Gastrocnemius medialis (tissue), 4 donors: Measurements from ENCODE around the gene TAPBPL. TPM values are rescaled to one million over a fixed set of nuclear protein-coding genes. Genes with fewer than 3 reads are reported as not detected.

Experiments used
- ATAC-seq, 2 donors: fragments of 150-250 bp; one replicate each; pipeline ENCODE4 v1.9.1; 2016
- DNase-seq, 2 donors: peaks; one replicate each; pipeline ENCODE4 v3.0.0-alpha.2; 2019
- H3K27ac ChIP-seq, 4 donors: fragments of 200-600 bp; sonication (generic); 1 replicate in 1 of 4; 2 replicates in 3 of 4; pipeline ENCODE4 v1.5.1; 2016 to 2018; ENCODE audit warnings: mild to moderate bottlenecking in 2 of 4, moderate library complexity in 1 of 4
- H3K27me3 ChIP-seq, 3 donors: fragments of 200-600 bp; sonication (generic) in 2 of 3; 1 replicate in 1 of 3; 2 replicates in 2 of 3; pipeline versions ENCODE4 v1.5.1 to v1.6.0; 2016 to 2019; ENCODE audit warnings: mild to moderate bottlenecking in 1 of 3, moderate library complexity in 1 of 3
- H3K36me3 ChIP-seq, 2 donors: fragments of 200-600 bp; sonication (generic) in 1 of 2; one replicate each; pipeline ENCODE4 v1.5.1; 2017 to 2018
- H3K4me1 ChIP-seq, 2 donors: fragments of 200-600 bp; sonication (generic) in 1 of 2; one replicate each; pipeline ENCODE4 v1.5.1; 2016 to 2017; ENCODE audit warnings: mild to moderate bottlenecking in 2 of 2
- H3K4me3 ChIP-seq, 4 donors: fragments of 200-600 bp; sonication (generic) in 3 of 4; 1 replicate in 1 of 4; 2 replicates in 3 of 4; pipeline ENCODE4 v1.5.1; 2016 to 2019; ENCODE audit warnings: mild to moderate bottlenecking in 2 of 4
- H3K9me3 ChIP-seq, 3 donors: fragments of 200-600 bp; sonication (generic) in 2 of 3; 1 replicate in 1 of 3; 2 replicates in 2 of 3; pipeline ENCODE4 v1.5.1; 2016 to 2019
- POLR2A ChIP-seq, 2 donors: fragments of 450-650 bp; IDR thresholded peaks; one replicate each; pipeline ENCODE4 v1.6.1; 2017; ENCODE audit warnings: antibody characterized with exemption in 2 of 2, mild to moderate bottlenecking in 2 of 2, moderate library complexity in 2 of 2
- in situ Hi-C, 4 donors: fragments of 200-750 bp; cut with MboI; loops; one replicate each; pipeline versions ENCODE4 v1.15.0 to v1.8.0; 2017; ENCODE audit warnings: low sequenced_read_pairs in 4 of 4
- intact Hi-C: fragments of 100-400 bp; cut with DNase I; formaldehyde crosslinking; loops from one replicate; pipeline ENCODE4 v1.15.1; 2023; ENCODE audit warnings: low total_unique reads
- total RNA-seq, 4 donors: library from RNA; depleted of rRNA; stranded (reverse); fragments of >200 nt; gene quantifications; one replicate each; pipeline versions ENCODE4 v1.1.0 to v1.2.3, GENCODE V29; 2016
- TF ChIP-seq, protein P1 (sequence below), 5 experiments: fragments of 450-650 bp in 3 of 5; fragments of 200-600 bp in 2 of 5; sonication (generic) in 2 of 5; IDR thresholded peaks in 4 of 5; conservative IDR thresholded peaks in 1 of 5; 1 replicate in 4 of 5; 2 replicates in 1 of 5; pipeline ENCODE4 v1.5.1; 2016 to 2019; ENCODE audit warnings: antibody characterized with exemption in 5 of 5, mild to moderate bottlenecking in 3 of 5, moderate library complexity in 3 of 5

The TAPBPL gene
- total RNA-seq, 4 donors from 2014 or later = 3.8 to 8.6 (median 5.8) TPM

DNA sequence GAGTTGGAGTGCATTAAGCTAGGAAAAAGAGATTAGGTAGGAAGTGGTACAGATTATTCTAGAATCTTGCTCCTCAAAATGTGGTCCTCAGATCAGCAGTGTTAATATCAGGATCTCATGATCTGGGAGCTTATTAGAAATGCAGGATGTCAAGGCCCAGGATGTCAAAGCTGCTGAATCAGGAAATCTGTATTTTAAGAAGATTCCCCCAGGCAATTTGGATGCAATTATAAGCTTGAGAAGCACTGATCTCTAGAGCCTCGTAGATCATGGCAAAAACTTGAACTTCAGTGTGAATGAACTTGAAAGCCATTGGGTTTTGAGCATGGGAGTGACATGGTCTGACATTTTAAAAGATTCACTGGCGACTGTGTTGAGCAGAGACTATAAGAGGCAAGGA, 48.6 kb downstream of the TAPBPL start:
- intact Hi-C loops (no loop called here), in situ Hi-C loops (no loop called here)
- Histone ChIP-seq H3K27me3 (no peaks in the 10 kb centered on the region), H3K4me3 (no peak overlapping the region), H3K9me3 (no peaks in the 10 kb centered on the region), H3K4me1 (peaks cover under 1 to 2% of the 10 kb centered on the region in 2 donors), H3K36me3 (peaks cover 0 to 45% of the 10 kb centered on the region in 2 donors), H3K27ac (no peak overlapping the region)
- no peak for TF ChIP-seq POLR2A (IDR thresholded peaks at IDR 0.05)
- TF ChIP-seq, protein P1, sequence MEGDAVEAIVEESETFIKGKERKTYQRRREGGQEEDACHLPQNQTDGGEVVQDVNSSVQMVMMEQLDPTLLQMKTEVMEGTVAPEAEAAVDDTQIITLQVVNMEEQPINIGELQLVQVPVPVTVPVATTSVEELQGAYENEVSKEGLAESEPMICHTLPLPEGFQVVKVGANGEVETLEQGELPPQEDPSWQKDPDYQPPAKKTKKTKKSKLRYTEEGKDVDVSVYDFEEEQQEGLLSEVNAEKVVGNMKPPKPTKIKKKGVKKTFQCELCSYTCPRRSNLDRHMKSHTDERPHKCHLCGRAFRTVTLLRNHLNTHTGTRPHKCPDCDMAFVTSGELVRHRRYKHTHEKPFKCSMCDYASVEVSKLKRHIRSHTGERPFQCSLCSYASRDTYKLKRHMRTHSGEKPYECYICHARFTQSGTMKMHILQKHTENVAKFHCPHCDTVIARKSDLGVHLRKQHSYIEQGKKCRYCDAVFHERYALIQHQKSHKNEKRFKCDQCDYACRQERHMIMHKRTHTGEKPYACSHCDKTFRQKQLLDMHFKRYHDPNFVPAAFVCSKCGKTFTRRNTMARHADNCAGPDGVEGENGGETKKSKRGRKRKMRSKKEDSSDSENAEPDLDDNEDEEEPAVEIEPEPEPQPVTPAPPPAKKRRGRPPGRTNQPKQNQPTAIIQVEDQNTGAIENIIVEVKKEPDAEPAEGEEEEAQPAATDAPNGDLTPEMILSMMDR (IDR thresholded peaks at IDR 0.05 in 4 of 5, conservative IDR thresholded peaks at IDR 0.05 in 1 of 5) = no peak
- DNase-seq (no peak), ATAC-seq (no peak)

DNA sequence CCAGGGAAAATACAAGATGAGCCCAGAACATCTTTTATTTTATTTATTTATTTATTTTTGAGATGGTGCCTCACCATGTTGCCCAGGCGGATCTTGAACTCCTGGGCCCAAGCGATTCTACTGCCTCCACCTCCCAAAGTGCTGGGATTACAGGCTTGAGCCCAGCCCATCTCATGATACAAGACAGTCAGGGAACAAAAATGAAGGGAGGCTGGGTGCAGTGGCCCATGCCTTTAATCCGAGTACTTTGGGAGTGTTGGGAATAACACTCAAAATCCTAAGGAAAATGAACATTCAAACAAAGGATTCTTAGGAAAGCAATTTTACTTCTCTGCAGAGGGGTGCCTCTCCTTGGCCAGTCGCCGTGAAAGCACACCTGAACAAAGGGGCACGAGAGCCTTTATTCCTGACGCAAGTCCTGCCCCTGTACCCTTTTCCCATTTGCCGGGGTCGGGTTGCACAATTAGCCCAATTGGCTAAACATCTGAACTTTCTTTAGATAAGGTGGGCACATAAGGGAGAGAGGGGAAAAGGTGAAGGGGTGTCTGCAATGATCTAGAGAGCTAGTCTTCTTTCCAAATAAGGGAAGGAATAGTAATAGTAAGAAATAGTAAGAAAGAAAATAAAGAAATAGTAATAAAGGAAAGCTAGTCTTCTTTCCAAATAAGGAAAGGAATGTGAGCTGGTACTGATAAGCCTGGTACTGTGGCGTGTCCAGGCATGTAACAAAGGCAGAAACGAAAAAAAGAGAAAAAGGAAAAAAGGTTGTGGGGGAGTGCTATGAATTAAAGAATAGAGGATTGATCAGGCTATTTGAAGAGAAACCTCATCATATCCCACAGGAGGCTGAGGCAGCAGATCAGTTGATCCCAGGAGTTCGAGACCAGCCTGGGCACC, 55.5 kb downstream of the TAPBPL start:
- Histone ChIP-seq H3K27ac (no peak overlapping the region), H3K9me3 (no peaks in the 10 kb centered on the region), H3K36me3 (peaks cover 0 to 27% of the 10 kb centered on the region in 2 donors), H3K4me1 (no peaks in the 10 kb centered on the region), H3K4me3 (no peak overlapping the region), H3K27me3 (no peaks in the 10 kb centered on the region)
- DNase-seq (no peak), ATAC-seq (no peak)
- no peak for TF ChIP-seq POLR2A (IDR thresholded peaks at IDR 0.05)
- TF ChIP-seq, protein P1 (IDR thresholded peaks at IDR 0.05 in 4 of 5, conservative IDR thresholded peaks at IDR 0.05 in 1 of 5) = no peak
- in situ Hi-C loops = no loop called here
- intact Hi-C loops = no loop called here

DNA sequence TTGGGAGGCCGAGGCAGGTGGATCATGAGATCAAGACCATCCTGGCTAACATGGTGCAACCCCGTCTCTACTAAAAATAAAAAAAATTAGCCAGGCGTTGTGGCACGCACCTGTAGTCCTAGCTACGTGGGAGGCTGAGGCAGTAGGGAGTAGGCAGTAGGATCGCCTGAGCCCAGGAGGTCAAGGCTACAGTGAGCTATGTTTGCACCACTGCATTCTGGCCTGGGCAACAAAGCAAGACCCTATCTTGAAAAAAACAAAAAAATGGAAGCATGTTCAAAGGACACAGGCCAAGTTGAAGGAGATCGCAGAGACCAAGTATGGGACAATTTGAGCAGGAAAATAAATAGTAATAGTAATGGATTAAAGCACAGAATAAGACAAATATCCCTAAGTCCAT, 56.2 kb downstream of the TAPBPL start:
- Histone ChIP-seq H3K4me3 (no peak overlapping the region), H3K27ac (no peak overlapping the region), H3K9me3 (no peaks in the 10 kb centered on the region), H3K4me1 (no peaks in the 10 kb centered on the region), H3K36me3 (peaks cover 0 to 35% of the 10 kb centered on the region in 2 donors), H3K27me3 (no peaks in the 10 kb centered on the region)
- ATAC-seq (no peak), DNase-seq (no peak)
- intact Hi-C loops (no loop called here), in situ Hi-C loops (no loop called here)
- TF ChIP-seq, protein P1 (IDR thresholded peaks at IDR 0.05 in 4 of 5, conservative IDR thresholded peaks at IDR 0.05 in 1 of 5) = no peak
- TF ChIP-seq POLR2A (IDR thresholded peaks at IDR 0.05) = no peak

Other genes starting within 250 kb of the TAPBPL start
- gene PLEKHG6, start 141.4 kb upstream of the TAPBPL start, total RNA-seq = under 1 TPM in 1 of 4 donors, not detected in 3; 0.29 TPM
- gene TNFRSF1A, start 110.0 kb upstream of the TAPBPL start, total RNA-seq = 100 to 1,000 TPM; 103 to 220 (median 193) TPM
- 1 to 10 TPM in 1 of 4 donors, under 1 TPM in 2, not detected in 1; 0.20 to 2.0 (median 0.38) TPM for gene SCNN1A, start 76.5 kb upstream of the TAPBPL start, total RNA-seq
- gene LTBR, start 67.9 kb upstream of the TAPBPL start, total RNA-seq = 10 to 100 TPM; 40.2 to 98.6 (median 43.7) TPM
- under 1 TPM in 1 of 4 donors, not detected in 3; 0.55 TPM for gene CD27, start 7.1 kb upstream of the TAPBPL start, total RNA-seq
- gene VAMP1, start 18.6 kb downstream of the TAPBPL start, total RNA-seq = 1 to 10 TPM; 1.1 to 2.0 (median 1.4) TPM
- 100 to 1,000 TPM in 3 of 4 donors, 10 to 100 TPM in 1; 76.6 to 147 (median 124) TPM for gene MRPL51, start 41.2 kb downstream of the TAPBPL start, total RNA-seq
- 100 to 1,000 TPM in 1 of 4 donors, 10 to 100 TPM in 3; 12.3 to 250 (median 13.3) TPM for gene NCAPD2, start 42.1 kb downstream of the TAPBPL start, total RNA-seq
- over 10,000 TPM; 11,241 to 15,891 (median 13,472) TPM for gene GAPDH, start 82.5 kb downstream of the TAPBPL start, total RNA-seq
- 10 to 100 TPM in 1 of 4 donors, 1 to 10 TPM in 3; 6.8 to 10.5 (median 8.3) TPM for gene IFFO1, start 104.0 kb downstream of the TAPBPL start, total RNA-seq
- gene NOP2, start 116.2 kb downstream of the TAPBPL start, total RNA-seq = 10 to 100 TPM; 25.7 to 63.3 (median 45.3) TPM
- 100 to 1,000 TPM; 128 to 173 (median 148) TPM for gene CHD4, start 155.3 kb downstream of the TAPBPL start, total RNA-seq
- under 1 TPM; 0.17 to 0.75 (median 0.47) TPM for gene LPAR5, start 183.9 kb downstream of the TAPBPL start, total RNA-seq
- gene ACRBP, start 195.4 kb downstream of the TAPBPL start, total RNA-seq = under 1 TPM in 3 of 4 donors, not detected in 1; 0.27 to 0.71 (median 0.65) TPM
- gene ING4, start 211.1 kb downstream of the TAPBPL start, total RNA-seq = 10 to 100 TPM; 12.8 to 28.9 (median 19.7) TPM
- gene ZNF384, start 237.3 kb downstream of the TAPBPL start, total RNA-seq = 10 to 100 TPM; 22.4 to 35.3 (median 27.9) TPM
- gene PIANP, start 248.8 kb downstream of the TAPBPL start, total RNA-seq = not detected